Measurements from ENCODE around the gene MYO16.

The MYO16 gene

DNA sequence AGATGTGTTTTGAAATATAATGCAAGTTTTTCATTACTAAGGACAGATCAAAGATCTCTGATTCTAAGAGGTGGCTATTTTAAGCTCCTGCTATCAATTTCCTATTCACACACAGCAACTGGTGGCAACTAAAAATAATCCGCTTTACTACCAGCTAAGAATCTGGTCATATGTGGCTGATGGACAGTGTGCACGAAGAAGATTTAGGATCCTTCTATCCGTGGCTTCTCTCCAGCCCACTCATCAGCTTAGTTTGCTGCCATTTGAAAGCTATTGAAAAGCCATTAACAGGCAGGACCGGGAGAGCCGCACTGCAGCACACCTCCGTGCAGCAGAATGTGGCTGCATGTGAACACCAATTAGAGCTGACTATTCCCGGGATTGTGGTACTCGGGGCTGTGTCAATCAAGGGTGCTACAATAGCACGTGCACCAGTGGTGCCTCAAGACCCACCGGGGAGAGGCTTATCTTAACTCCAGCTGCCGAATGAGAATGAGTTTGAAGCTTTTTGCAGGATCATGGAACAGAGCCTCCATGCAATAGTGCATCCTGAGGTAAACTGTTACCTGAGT is at the start of gene MYO16:
Gene MYO16 (plus strand): TSS at position 431 of the 572 bp plus-strand sequence. CDS start 234 bp downstream, outside the sequence.
- DNase-seq (ENCODE audit: low spot score), result no peak

DNA sequence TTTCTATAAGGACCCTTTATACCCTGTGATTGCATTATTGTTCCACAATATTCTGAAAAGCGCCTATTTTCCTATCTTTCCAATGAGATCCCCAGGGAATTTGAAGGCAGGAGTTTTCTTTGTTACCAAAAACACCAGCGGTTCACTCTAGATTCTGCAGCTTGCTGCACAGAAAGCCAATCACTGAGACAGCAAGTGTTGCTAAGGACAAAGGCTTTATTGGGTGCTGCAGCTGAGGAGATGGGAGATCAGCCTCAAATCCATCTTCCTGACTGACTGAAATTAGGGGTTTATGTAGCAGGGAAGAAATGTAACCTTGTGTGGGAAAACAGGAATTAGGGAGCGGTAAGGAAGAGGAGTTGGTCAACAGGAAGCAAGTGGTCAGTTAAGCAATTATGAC is 42.6 kb upstream of the MYO16 start:
- DNase-seq (ENCODE audit: low spot score), result no peak

DNA sequence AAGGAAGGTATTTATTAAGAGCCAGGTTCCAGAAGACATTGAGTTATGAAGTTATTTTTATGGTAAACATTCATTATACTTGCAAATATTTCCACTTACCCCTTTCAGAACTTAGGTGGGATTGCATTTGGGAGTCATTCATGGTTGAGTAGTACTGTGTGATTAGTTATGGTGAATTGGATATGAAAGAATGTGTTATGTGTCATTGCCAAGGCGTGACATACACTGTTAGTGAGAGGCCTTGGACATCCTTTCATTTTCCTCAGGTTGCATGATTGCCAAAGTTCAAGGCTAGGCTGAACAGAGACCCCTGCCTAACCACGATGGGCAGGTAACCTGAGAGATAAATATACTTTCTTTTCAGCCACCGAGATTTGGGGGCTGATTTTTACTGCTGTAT is 40.9 kb upstream of the MYO16 start:
- DNase-seq (ENCODE audit: low spot score), result no peak

DNA sequence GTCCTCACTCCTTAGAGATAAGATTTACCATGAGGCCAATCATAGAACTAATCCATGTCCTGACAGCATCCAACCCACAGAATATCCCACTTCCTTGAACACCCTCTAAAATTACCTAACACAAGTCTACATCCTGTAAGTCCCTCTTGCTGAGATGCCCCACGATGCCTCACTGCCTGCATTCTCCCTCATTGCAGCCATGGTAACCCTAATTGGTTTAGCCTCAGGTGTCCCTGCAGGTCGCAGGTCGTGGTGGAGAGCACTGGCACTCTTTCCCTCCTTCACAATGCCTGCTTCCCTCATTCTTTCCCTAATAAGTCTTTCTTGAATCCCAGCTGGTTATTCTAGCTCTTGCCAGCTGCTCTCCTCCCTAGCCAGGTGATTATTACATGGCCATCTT is 35.3 kb upstream of the MYO16 start:
- no peak for DNase-seq (ENCODE audit: low spot score)

DNA sequence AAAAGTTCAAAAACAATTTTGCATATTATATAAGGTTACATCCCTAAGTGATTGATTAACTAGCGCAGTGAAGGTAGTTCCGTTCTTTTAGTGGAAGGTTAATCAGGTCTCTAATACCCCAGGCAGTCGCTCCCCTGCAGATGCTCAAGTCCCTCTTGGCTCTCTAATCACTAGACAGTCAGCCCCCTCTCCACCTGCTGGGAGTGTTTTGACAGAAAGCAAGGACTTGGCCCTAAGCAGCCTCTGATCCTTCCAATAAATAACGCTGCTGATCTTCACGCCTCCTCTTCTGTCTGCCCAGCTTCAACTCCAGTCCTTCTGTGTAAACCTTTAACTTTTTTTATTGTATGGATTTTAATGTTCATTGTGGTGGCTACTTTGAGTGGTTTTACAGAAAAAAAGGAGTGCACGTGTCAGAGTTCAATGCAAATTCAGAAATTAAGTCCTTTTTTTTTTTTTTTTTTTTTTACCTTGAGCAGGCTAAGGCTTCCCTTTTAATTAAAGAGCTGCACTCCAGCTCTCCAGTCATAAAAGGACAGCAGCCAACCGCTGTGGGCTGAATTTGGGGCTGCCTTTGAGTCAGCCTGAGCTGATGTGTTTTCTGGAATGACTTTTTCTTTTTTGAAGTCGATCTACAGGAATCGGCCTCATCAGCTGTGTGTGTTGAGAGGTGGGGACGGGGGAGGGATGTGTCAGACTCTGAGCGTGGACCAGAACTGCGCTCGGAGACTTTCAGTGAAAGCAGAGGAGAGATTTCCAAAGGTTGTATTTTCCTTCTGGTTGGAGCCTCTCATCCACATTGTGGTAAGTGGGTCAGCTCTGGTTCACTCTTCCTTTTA is 33.8 kb upstream of the MYO16 start:
- DNase-seq (ENCODE audit: low spot score), result no peak

DNA sequence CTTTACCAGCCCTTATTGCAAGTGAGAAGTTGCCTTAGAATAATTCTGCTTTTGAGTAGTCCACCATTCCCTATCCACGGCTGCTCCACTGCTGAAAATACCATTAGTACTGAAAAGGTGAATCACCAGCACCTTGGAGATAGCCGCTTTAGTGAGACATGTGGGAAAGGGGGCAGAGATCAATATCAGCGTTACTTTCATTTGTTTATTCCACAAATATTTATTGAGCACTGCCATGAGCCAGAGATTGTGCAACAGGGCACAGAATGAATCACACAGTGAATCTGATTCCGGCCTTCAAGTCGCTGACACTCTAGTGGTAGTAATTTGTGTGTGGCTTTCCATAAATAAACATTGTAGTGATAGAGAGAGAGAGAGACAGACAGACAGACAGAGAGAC is 31.5 kb upstream of the MYO16 start:
- DNase-seq (ENCODE audit: low spot score), result no peak

DNA sequence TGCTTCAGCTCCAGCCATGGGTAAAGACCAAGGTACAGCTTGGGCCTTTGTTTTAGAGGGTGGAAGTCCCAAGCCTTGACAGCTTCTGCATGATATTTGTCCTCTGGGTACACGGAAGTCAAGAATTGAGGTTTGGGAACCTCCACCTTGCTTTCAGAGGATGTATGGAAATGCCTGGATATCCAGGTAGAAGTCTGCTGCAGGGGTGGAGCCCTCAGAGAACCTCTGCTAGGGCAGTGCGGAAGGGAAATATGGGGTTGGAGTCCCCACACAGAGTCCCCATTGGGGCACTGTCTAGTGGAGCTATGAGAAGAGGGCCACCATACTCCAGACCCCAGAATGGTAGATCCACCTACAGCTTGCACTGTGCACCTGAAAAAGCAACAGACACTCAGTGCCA is 23.0 kb upstream of the MYO16 start:
- DNase-seq (ENCODE audit: low spot score), result no peak

DNA sequence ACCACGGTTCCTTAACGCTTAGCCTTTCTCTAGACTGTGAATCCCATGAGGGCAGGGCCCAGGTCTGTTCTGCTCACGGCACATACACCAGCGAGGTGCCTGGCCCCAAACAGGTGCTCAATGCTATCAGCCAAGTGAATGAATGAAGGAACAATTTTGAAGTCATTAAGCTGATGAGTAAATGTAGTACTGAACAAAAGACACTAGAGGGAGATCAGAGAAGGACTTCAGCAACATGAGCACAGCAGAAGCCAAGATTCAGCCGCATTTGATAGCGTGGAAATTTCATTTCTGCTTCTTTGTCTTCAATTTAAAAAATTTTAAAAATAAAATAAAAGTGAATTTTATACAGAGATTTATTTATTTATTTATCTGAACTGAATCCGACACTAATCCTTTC is 20.1 kb upstream of the MYO16 start:
- DNase-seq (ENCODE audit: low spot score), result no peak

DNA sequence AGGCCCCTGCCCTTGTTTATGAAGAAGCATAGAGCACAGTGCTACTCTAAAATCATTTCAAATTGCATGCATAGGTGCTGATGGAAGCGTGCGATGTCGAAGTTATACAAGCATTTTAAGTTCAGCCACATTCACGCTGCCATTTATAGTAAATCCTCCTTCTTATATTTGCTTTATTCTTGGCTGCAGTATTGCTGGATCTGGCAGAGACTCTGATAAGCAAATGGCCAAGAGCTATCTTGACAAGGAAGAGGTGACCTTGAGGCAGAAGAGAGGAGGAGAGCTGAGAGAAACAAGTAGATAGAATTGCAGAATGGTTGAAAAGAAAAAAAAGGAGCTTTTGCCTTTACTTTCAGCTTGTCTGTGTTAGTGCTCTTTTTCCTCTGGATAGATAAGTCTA is 18.9 kb upstream of the MYO16 start:
- no peak for DNase-seq (ENCODE audit: low spot score)

DNA sequence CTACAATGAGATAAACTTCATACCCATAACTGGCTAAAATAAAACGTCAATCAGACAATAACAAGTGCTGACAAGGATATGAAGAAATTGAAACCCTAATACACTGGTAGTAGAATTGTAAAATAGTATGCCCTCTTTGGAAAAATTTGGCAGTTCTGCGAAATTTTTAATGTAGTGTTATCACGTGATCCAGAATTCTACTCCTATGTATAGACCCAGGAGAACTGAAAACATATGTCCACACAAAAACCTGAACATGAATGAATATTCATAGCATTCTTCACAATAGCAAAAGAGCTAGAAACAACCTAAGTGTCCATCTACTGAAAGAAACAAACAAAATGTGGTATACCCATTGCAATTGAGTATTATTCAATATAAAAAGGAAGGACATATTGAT is 14.2 kb upstream of the MYO16 start:
- DNase-seq (ENCODE audit: low spot score), result no peak

DNA sequence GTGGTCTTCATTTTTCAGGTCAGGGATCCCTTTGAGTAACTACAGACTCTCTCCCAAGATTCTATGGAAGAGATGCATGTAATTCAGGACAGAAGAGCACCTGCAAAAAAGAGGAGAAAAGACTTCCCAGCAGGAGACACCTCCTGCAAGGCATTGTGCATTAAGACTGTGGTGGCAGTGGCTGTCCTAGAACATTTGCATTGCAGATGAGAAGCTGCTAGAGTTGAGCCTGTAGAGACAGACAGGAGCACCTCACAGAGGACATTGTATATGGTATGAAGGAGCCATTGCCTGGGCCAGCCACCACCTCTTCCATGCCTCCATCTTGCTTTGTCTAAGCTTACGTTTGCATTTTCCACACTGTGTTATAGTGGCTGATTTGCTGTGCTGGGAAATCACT is 11.2 kb upstream of the MYO16 start:
- no peak for DNase-seq (ENCODE audit: low spot score)

DNA sequence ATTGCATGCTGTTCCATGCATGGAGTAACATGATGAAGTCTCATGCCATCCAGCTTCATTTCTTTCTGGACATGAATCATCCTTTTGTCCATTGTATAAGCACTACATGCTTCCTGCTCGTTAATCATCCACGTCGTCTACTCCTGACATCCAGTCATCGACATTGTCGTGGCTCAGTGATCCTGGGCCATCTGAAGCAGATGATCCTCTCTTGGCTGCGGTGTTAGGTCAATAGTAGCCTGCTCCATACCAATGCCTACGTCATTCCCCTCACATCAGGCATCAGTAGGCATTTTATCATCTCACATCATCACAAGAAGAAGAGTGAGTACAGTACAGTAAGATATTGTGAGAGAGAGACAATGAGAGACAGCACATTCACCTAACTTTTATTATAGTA is 7.9 kb upstream of the MYO16 start:
- no peak for DNase-seq (ENCODE audit: low spot score)

DNA sequence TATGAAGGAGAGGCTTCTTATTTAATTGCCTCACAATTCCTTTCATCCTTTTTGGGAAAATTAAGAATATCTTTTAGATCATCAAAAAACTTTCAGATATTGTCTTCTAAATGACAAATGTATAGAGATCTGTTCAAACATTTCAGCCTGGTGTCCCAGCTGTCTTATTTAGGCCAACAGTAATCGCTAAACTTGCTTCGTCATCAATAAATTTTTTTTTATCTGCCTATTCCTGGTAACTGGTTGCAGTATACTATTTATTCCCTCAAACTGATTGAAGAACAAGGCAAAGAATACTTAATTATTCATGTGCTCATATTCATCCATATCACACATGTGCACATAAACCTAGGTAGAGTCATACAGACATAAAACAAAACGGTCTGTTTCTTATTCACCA is 5.3 kb upstream of the MYO16 start:
- DNase-seq (ENCODE audit: low spot score), result no peak

DNA sequence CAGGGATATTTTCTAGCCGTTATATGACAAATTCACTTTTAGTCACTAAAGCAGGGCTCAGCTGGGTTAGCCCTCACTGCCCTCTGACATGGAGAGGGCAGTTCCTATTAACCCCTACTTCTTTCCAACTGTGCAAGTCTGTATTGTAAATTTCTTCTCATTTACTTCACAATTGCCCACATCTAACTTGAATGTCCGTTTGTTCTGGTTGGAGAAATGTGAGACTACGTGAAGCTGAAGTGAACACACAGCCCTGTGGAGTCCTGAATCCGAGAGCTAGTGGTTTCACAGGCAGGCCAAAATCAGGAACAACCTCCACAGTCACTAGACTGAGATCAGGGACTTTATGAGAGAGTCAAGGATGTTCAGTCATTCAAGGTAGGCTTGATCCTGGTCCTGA is 4.4 kb upstream of the MYO16 start:
- no peak for DNase-seq (ENCODE audit: low spot score)

DNA sequence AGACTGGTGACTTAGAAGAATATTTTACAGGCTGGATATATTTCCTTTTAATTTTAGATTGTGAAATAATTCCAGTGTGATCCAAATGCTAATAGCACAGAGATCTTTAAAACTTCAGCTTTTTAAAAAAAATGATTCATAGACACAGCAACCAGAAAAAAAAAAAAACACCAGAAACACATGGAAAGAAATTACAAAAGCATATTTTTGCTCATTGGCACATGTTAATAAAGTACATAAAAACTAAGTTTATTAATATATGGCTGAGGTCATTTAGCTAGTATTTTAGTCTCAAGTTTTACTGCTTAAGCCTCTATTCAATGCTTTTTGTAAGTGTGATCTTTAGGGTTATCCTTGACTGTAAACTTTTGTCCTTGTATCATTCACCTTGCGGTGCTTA is 577 bp downstream of the MYO16 start:
- no peak for DNase-seq (ENCODE audit: low spot score)

DNA sequence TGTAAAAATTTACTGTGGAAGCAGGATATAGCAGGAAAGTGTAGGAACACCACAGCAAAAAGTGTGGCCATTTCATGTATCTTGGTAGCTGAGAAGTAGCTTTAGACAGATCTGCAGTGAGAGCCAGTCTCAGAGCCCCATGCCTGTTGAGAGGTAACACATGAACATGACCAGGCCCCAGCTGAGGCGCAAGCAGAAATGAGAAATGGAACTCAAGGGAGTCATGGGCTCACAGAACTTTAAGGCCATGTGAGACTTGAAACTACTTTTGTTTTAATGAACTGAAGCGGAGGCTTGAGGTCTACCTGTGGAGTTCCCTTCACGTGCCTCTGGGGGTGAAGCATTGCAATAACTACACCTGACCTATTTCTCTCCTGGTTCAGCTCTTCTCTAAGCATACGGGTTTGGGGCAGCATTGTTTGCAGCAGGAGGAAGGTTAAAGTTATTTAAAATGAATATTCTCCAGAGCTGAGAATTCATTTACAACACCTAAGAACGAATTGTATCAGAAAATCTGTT is 3.3 kb downstream of the MYO16 start:
- DNase-seq (ENCODE audit: low spot score), result no peak

DNA sequence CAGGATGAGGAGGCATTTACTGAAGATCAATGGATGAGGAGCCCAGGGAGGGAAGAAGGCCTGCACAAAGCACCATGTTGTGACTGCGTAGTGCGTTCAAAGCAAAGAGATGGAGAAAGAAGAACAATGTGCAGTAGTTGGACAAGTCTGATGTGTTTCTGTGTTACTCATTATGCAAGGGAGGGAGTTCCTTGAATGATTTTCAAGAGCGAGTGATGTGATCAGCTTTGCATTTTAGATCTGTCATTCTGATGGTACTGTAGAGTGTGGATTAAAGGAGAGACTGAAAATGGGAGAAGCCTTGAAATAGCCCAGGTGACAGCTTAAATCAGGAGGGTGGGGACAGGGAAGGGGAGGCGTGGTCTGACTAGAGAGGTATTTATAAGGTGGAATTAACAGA is 9.5 kb downstream of the MYO16 start:
- no peak for DNase-seq (ENCODE audit: low spot score)

DNA sequence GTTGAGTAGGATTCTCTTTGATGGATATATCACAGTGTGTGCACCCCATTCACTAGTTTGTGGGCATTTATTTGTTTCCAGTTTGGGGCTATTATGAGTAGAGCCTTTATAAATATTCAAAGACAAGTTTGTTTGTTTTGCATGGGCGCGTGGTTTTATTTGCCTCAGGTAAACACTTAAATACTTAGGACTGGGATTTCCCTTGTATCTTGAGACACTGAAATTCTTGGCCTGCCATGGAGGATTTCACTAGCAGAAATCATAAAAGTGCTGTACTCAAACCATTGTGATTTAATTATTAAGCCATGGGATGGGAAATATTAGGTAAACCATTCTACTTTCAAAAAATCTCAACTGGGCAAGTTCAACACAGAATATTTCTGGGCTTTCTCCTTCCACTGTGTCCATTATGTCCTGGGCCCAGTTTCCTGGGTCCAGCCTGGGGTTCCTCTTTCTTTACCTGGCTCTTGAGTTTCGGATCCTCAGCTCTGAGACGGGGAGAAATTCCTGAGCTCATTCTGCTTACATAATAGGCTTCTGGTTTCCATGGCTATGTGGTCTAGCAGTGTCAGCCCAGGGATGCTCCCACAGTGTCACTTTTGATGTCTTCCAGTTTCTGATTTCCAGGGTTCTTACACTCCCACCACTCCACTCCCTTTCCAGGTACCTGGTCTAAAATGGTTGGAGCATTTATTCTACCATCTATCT is 14.4 kb downstream of the MYO16 start:
- DNase-seq (ENCODE audit: low spot score), result no peak

DNA sequence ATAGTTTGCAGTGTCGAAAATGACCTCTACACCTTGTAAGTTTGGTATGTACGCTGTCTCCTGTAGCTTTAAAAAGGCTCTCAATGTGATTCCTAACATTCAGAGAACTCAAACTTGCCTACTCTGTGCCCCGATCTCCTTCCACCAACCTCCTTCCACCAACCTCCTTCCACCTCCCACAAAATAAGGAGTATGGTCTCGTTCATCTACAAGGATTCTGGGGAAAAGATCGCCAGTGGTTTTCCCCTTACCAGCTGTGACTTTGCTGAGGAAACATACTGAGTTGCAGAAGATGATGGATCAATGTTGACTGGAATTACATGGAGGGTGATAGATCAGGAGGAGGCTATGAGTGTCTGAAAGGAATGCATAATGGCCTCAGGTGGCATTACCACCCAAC is 16.0 kb downstream of the MYO16 start:
- DNase-seq (ENCODE audit: low spot score), result no peak

DNA sequence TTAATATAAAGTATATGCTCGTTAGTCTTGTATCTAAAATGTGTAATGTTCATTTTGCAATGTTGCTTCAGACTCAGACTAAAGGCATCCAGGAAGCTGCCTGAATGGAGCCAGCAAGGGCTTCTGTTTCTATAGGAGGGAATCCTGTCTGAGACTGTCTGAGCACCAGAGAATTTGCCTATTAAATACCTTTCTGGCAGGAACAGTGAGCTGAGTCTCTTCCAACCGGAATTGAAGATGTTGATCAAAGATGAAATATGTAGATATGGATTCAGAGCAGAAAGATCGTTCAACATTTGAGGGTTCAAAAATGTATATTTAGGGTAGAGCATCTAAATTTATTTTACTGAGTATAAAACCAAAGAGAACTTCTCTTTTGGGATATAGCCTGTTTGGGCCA is 20.9 kb downstream of the MYO16 start:
- no peak for DNase-seq (ENCODE audit: low spot score)

DNA sequence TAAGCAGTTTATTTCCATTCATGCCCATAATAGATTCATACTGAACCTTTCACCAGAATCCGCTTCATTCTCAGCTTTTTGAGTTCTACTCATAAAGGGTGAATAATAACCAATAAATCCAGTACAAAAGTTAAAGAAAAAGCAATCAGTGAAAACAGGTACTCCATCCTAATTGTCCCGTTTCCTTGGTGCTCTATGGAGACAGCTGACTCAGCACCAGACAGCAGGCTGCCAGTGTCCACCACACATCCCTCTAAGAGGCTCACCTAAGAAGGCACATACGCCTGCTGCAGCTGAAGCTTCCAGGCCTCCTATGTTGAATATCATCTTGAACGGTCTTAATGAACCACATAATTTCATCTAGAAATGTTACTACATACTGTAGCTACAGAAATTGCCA is 27.3 kb downstream of the MYO16 start:
- DNase-seq (ENCODE audit: low spot score), result no peak

DNA sequence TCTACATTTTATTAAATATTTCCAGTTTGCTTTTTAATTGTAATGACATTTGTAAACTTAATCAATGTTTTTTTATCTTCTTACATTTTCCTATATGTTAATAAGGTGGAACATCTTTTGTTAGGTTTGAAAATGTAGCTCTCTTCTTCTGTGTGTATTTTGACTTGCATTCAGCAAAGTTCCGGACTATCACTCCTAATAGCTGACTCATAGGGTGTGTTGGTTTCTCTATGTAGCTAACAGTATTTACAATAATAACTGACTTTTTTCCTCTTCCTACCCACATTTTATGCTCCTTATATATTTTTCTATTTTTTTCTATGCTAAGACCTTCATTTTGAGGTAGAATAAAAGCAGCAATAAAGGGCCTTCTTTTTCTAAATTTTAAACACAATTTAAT is 28.1 kb downstream of the MYO16 start:
- no peak for DNase-seq (ENCODE audit: low spot score)

DNA sequence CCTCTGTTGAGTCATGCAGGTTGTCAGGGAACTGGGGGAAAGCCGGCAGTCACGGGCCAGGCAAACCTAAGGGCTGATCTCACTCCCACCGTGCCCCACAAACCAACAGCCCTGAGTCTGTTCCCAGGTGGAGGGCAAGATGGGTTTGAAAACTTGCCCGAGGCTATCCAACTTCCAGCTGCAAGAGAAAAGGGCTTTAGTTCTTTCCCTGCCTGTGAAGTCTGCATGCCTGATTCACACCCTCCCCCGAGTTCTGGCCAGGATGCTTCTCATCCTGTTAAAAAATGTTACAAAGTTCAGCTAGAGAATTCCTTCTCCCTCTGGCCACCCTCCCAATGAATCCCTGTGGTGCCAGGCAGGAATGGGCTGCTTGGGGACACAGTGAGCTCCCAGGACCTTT is 33.1 kb downstream of the MYO16 start:
- no peak for DNase-seq (ENCODE audit: low spot score)
